ENCODE data around the gene MAP4K4.

MAP4K4 gene

DNA sequence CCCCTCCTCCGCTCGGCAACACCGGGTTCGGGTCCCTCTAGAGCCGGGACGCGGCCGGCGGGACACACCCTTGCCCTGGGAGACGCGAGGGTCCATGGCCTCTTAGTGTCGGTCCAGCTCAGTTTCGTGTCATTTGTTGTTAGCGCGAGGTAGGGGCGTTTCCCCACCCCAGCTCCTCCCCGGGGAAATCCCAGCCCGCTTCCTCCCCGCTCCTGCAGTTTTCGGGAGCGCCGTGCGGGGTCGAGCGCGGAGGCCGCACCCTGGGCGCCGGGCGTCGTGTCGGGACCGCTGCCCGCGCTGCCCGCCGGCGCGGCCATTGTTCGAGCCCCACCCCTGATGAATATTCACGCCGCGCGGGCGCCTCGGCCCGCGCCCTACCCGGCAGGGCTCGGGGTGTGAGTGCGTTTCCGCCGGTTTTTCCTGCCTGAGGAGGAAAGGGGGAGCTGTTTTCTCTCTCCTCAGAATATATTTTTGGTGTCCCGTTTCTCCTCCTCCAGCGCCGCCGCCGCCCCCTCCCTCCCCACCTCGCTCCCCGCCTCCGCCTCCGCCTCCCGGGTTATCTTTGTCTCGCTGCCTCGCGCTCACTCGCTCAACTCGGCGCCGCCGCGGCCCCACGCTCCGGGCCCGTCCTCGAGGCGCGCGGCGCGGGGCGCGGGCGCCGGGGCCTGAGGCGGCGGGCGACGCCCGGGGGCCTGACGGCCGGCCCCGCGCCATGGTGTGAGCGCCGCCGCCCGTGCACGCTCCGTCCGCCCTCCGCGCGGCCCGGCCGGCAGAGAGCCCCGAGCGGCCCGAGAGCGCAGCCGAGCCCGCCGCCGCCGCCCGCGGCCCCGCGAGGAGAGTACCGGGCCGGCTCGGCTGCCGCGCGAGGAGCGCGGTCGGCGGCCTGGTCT lies at the start of gene MAP4K4:
TSS of gene MAP4K4 (plus strand) at position 584 of the 890 bp plus-strand sequence. CDS start 374 bp downstream, outside the sequence.
- peak; percentile 19 for TF ChIP-seq CTCF (IDR thresholded peaks at IDR 0.05; ENCODE audit: insufficient read depth, low read length, poor library complexity, severe bottlenecking)
- peak; percentile 48 for DNase-seq (ENCODE audit: extremely low read depth, insufficient read length)
- peaks cover under 1% of the 10 kb centered on the region; the same call in 1 of the 2 replicates for H3K27me3 ChIP-seq (replicated peaks; ENCODE audit: control insufficient read depth, insufficient read depth, low read length)
- peak within 1 kb of the TSS; percentile 60 for H3K4me3 ChIP-seq (replicated peaks; ENCODE audit: low read depth, low read length)
- no peaks in the 10 kb centered on the region for H3K36me3 ChIP-seq (ENCODE audit: control insufficient read depth, insufficient read depth, low read length)

GRCh38 chr2:101653469-101653868 lies 44.0 kb upstream of the MAP4K4 start:
- Histone ChIP-seq H3K4me3 (replicated peaks; ENCODE audit: low read depth, low read length) (no peak overlapping the region), H3K27me3 (replicated peaks; ENCODE audit: control insufficient read depth, insufficient read depth, low read length) (no peaks in the 10 kb centered on the region), H3K36me3 (ENCODE audit: control insufficient read depth, insufficient read depth, low read length) (no peaks in the 10 kb centered on the region)
- TF ChIP-seq CTCF (IDR thresholded peaks at IDR 0.05; ENCODE audit: insufficient read depth, low read length, poor library complexity, severe bottlenecking): no peak
- DNase-seq (ENCODE audit: extremely low read depth, insufficient read length): no peak

DNA sequence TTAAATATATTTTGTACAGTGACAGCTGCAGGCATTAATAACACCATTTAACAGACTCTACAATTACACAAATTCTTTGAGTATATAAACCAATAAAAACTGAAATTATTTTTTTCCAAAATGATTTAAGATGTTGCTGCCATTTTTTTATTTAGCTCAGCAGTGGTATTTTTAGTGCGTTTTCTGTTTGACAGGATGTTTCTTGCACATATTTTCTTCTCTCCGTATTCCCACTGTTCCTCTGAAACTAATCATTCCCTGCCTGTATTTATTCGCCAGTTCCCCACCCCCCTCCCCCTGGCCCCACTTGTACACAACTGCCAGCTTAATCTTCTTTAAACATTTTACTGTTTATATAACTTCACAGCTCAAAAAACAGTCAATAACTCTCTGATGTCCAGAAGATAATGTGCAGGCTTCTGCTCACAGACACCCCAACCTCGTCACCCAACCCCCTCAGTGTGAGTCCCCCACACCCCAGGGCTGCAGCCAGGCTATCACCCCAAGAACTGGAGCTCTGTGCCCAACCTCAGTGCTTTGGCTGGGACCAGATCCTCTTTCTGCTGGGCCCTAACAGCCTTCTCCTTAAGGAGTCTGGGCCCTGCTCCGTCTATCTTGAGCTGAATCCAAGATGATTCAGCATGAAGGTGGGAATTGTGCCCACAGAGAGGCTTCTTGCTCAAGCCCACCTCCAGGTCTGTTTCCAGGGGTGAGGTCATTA lies 41.6 kb upstream of the MAP4K4 start:
- no peak for TF ChIP-seq CTCF (IDR thresholded peaks at IDR 0.05; ENCODE audit: insufficient read depth, low read length, poor library complexity, severe bottlenecking)
- Histone ChIP-seq H3K36me3 (ENCODE audit: control insufficient read depth, insufficient read depth, low read length) (no peaks in the 10 kb centered on the region), H3K4me3 (replicated peaks; ENCODE audit: low read depth, low read length) (no peak overlapping the region), H3K27me3 (replicated peaks; ENCODE audit: control insufficient read depth, insufficient read depth, low read length) (no peaks in the 10 kb centered on the region)
- DNase-seq (ENCODE audit: extremely low read depth, insufficient read length): no peak

DNA sequence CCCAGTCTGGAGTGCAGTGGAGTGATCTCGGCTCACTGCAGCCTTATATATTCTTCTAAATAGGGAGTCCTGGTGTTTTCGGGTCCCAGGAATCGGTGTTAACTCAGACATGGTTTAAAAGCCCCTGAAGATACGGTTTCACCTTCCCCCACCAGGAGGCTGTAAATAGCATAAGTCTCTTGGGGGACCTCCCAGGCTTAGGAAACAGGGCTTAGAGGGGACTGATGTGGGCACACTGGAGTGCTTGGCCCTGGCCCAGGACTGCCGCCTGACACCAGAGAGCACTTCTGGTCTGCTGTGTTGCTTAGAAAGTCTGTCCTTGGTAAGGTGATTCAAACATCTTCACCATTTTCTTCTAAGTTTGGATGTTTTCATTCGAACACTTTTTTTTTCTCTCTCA lies 39.7 kb upstream of the MAP4K4 start:
- DNase-seq (ENCODE audit: extremely low read depth, insufficient read length): no peak
- no peak overlapping the region for H3K4me3 ChIP-seq (replicated peaks; ENCODE audit: low read depth, low read length)
- no peak for TF ChIP-seq CTCF (IDR thresholded peaks at IDR 0.05; ENCODE audit: insufficient read depth, low read length, poor library complexity, severe bottlenecking)
- H3K36me3 ChIP-seq (ENCODE audit: control insufficient read depth, insufficient read depth, low read length): no peaks in the 10 kb centered on the region
- no peaks in the 10 kb centered on the region for H3K27me3 ChIP-seq (replicated peaks; ENCODE audit: control insufficient read depth, insufficient read depth, low read length)

GRCh38 chr2:101658387-101658786 lies 39.1 kb upstream of the MAP4K4 start:
- H3K27me3 ChIP-seq (replicated peaks; ENCODE audit: control insufficient read depth, insufficient read depth, low read length): no peaks in the 10 kb centered on the region
- no peaks in the 10 kb centered on the region for H3K36me3 ChIP-seq (ENCODE audit: control insufficient read depth, insufficient read depth, low read length)
- H3K4me3 ChIP-seq (replicated peaks; ENCODE audit: low read depth, low read length): no peak overlapping the region
- no peak for TF ChIP-seq CTCF (IDR thresholded peaks at IDR 0.05; ENCODE audit: insufficient read depth, low read length, poor library complexity, severe bottlenecking)
- DNase-seq (ENCODE audit: extremely low read depth, insufficient read length): no peak
